HG02840 (cell line): ENCODE results near the gene INTS6L.

Experiments used
- ATAC-seq: cut with Tn5 transposase; IDR thresholded peaks from one replicate; pipeline ENCODE4 v1.9.1; 2021; ENCODE audit warnings: mild to moderate bottlenecking, moderate library complexity, moderate number of reproducible peaks; ENCODE audit not compliant: unreplicated experiment, low FRiP score

INTS6L gene, protein sequence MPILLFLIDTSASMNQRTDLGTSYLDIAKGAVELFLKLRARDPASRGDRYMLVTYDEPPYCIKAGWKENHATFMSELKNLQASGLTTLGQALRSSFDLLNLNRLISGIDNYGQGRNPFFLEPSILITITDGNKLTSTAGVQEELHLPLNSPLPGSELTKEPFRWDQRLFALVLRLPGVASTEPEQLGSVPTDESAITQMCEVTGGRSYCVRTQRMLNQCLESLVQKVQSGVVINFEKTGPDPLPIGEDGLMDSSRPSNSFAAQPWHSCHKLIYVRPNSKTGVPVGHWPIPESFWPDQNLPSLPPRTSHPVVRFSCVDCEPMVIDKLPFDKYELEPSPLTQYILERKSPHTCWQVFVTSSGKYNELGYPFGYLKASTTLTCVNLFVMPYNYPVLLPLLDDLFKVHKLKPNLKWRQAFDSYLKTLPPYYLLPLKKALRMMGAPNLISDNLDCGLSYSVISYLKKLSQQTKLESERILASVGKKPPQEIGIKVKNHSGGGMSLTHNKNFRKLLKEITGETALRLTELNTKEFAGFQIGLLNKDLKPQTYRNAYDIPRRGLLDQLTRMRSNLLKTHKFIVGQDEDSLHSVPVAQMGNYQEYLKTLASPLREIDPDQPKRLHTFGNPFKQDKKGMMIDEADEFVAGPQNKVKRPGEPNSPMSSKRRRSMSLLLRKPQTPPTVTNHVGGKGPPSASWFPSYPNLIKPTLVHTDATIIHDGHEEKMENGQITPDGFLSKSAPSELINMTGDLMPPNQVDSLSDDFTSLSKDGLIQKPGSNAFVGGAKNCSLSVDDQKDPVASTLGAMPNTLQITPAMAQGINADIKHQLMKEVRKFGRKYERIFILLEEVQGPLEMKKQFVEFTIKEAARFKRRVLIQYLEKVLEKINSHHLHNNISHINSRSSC

DNA sequence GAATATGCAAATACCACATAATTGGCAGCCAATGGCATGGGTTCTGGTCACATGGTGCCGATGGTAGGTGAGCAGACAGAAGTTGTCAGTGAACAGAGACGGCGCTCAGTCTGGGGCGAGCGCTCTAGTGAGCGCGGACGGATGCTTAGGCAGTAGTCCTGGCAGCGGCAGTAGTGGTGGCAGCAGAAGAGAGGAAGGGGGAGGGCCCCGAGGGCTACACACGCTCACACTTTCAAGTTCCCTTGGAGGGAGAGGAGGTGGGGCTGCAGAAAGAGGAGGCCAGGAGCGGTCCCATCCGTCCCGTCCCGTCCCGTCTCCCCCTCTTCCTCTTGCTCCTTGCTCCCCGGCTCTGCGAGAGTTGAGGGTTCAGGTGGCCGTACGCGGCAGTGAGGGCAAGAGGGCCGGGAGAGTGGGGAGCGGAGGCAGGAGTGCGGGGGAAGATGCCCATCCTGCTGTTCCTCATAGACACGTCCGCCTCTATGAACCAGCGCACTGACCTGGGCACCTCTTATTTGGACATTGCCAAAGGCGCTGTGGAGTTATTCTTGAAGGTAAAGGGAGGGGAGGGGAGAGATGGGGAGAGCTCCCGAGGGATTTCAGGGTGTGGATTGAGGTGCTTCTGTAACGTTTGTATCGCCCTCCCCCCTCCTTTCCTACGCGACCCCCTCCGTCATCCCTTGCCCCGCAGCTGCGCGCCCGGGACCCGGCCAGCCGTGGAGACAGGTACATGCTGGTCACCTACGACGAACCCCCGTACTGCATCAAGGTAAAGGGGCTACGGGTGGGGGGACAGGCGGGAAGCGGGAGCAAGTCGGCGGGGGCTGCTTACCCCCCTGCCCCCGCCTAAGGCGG, at the start of gene INTS6L:
TSS of gene INTS6L (plus strand) at position 108 of the 852 bp plus-strand sequence. CDS start at position 441, 333 bp downstream.
- peak; percentile 89 for ATAC-seq

DNA sequence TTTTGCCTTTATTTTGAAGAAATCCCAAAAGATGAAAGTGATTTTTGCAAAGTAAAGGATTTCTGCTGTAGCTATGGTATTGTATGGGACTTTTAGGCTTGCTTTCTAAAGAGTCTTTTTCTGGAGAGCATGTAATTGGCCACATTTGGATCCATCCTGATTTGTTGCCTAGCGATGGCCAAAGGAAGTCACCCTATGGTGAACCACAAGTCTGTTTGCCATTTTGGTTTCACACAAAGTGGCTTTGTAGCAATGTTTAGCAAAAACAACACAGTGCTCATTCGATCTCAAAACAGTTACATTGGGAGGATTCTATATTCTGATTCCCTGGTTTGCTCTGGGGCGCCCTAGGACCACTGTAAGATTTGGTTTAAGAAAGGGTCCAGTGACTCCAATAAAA, 44.1 kb upstream of the INTS6L start:
- no peak for ATAC-seq

DNA sequence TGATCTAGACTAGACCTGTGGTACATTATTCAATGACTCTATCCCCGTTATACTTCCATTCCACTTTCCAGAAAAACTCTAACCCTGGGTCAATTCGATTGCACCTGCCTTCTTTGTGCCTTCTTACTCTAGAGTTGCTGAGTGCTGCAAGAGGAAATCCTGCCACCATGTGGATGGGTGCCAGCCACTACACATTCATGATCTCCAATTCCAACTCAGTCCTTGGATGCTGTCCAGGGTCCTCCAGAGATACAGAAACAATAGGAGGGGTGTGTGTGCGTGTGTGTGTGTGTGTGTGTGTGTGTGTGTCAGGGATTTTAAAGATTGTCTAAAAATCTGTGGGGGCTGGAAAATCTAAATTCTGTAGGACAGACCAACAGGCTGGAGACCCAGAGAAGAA, 42.9 kb upstream of the INTS6L start:
- no peak for ATAC-seq

DNA sequence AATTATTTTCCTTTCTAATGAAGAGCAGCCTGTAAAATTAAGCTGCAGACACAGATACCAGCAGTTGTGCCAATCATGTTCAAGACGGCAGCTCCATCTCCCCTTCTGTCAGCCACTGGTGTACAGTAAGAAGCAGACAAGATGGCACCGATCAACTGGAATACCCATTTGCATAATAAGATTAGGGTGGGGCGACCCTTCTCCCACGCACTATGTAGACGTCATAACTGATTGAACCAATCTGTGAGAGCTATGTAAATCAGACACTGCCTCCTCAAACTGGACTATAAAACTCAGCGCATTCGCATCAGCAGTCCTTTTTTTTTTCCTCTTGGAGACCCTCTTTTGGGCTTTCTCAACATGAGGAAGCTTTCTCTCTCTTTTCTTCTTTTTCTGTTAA, 40.4 kb upstream of the INTS6L start:
- no peak for ATAC-seq

DNA sequence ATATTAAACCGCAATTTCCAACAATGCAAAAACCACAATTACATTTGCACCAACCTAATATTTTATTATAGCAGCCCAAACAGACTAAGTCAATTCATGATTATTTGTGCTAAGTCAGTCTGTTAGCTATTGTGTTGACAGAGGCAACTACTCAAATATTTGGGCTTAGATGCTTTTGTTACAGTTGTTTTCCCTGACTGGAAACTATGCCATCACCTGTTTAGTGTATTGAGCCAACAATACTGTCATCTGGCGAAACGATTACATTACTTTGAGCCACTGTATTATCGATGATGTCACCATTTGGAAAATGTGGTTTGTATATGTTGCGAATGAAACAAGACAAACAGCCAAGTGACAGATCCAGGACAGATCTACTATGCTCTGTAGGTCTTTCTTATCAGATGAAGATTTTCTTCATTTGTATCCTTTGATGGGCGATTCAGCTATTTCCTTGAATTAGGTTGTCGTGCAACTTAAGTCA, 38.7 kb upstream of the INTS6L start:
- ATAC-seq: no peak

DNA sequence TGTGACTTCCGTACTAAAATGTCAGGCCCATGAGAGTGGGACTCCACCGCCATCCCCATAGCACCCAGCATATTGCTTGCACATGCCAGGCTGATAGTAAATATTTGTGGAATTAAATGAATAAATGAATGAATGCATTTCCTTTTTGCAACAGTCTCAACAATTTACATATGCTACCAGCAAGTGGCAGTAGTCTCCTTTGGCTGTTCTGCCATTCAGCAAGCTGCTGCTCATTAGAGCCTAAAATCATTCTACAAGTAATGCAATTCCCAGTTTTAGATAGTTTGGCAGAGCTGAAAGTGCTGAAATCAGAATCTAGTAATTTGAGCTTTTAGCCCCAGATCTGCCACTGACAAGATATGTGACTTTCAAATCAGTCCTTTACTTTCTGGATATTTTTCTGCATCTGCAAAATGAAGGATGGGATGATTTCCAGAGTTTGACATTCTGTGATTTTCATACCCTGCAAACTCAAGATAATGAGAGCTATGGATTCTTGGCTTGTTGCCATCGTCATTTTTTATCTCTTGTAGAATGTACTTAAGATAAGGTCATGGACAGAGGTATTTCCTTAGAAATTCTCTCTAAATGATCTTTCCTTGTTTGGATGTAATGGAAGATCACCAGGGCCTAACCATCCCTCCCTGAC, 35.7 kb upstream of the INTS6L start:
- no peak for ATAC-seq

DNA sequence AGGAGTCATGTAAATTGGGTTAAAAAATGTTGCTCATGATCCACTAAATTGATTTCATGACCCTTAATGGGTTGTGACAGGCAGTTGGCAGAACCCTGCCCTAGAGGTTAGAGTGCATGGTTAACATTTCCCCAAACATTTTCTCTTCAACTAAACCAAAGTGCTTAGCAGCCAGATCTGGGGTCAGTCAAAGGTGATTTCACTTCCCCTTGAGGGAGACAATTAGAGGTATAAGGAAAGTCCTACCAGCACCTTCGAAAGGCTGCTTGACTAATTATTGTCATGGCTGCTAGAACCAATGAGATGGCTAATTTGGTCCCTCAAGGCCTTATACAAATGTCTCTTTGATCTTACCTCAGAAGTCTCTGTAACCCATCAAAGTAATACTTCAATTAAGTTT, 30.9 kb upstream of the INTS6L start:
- ATAC-seq: peak; percentile 83

DNA sequence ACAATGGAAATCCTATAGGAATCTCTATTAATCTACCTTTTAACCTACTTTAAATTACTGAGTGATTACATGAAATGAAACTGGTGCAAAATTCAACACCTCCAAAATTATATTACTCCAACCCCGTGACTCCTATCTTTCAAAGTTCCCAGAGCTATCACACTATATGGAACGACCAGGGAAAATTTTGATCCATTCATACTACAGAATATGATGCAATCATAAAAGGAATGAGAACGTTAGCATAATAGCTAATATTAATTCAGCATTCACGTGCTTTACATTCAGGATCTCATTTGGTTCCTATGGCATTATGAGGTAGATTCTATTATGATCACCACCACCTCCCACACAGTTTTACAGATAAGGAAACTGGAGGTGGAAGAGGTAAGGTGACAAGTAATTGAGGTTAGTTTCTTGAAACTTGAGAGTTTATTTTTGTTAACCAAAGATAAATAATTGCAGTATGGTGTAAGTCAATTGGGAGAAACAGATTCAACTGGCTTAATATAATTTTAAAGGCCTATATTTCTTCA, 29.4 kb upstream of the INTS6L start:
- no peak for ATAC-seq

DNA sequence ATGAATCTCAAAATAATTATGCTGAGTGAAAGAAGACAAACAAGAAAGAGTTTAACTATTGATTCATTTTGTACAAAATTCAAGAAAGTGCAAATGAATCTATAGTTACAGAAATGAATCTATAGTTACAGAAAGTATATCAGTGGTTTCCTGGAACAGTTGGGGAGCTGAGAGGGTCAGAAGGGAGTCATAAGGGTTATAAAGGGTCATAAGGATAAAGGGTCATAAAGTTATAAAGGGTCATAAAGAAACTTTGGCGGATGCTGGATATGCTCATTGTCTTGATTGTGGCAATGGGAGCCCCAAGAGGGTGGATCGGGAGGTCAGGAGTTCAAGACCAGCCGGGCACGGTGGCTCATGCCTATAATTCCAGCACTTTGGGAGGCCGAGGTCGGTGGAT, 26.0 kb upstream of the INTS6L start:
- ATAC-seq: no peak

DNA sequence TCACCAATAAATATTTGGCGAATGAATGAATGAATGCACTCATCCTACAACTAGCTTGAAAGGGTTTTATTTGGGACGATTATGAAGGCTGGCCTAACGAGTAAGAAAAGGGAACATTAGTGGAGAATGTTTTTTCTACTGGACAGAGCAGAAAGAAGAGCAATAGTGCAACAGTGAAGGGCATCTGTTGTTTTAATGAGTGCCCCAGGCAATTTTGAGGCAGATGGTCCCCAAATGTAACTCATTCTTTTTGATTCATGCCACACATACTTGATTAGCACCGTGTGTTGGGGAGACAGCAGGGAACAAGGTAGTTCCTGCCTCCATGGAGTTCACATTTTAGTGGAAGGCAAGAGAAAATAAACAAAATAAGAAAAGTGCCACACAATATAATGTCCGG, 22.7 kb upstream of the INTS6L start:
- no peak for ATAC-seq

DNA sequence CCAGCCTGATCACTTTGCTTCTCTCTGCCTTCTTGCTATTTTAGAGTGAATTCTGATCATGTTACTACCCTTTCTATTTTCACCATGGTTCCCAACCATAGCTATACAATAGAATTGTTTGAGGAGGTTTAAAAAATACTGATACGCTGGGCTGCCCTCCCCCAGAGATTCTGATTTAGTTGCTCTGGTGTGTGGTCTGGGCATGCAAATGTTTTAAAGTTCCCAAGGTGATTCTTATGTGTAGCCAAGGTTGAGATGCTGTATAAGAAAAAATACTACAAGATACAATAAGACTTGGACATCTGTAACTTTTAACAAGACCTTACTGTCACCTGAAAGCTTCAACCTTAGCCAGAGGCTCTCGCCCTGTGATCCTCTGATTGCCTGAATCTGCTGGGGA, 22.2 kb upstream of the INTS6L start:
- ATAC-seq: no peak

DNA sequence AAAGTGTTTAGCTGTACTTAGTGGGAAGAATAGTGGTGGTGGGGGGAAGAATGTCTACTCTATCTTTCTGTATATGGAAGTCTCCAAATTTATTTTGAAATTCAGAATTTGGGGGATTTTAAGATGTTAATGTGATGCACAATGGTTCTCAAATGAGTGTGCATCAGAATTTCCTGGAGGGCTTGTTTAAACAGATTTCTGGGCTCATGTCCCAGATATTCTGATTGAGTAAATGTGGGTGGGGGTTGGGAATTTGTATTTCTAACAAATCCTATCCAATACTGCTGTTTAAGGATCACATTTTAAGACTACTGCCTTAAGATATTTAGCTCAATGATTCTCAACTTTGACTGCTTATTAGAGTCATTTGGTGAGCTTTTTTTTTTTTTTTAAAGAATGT, 15.1 kb upstream of the INTS6L start:
- ATAC-seq: no peak

DNA sequence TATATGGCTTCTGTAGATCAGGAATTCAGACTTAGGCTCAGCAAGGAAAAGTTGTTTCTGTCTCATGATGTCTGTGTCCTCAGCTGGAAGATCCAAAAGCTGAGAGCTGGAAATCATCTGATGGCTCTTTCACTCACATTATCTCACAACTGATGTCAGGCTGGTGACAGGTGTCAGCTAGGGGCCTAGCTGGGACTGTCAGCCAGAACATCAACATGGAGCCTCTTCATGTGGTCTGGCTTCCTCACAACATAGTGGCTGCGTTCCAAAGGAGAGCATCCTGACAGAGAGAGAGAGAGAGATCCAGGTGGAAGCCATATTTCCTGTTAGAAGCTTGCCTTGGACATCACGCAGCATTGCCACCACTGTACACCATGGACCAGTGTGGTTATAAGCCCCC, 10.6 kb upstream of the INTS6L start:
- no peak for ATAC-seq

DNA sequence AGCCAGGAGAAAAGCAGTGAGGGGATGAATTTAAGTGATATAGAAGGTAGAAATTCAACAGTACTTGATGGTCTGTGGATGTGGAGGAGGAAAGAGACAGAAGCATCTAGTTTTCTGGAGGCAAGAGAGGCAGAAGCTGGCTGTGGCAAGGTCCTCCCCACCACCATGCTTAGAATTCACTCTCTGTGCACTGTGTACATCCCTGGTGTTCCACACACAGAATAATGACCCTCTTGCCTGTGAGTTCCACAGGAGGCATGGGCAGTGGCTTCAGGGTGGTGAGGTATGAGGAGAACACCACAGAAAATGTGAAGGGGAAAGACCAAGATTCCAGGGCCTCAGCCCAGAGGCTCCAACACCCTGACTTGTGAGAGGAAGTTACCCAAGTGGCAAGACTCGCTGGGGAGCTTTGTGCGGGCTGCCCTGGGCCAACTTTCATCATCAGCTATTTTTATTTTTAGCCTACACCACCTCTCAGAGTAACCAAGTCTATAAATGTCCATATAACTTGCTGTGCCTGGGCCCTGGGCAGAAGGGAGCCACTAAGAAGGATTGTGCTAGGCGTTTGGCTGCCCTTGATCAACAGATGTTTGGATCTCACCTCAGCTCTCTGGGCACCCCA, 7.8 kb upstream of the INTS6L start:
- no peak for ATAC-seq

DNA sequence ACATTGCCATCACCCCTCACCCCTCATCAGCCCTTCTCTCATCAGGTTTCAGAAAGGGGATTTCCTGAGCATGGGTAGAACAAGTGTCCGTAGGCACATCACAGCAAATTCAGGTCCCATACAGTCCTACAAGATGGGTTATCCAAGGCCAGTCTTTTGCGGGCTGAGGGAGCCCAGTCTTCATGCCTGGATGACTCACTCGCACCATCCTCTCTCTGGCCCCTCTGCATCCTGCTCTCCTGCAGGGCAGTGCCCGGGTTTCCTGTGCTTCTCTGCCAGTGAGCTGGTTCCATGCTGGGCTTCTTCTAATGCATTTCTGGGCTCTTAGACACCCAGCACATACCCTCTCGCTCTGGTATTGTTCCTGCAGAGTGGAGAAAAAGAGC, 7.3 kb upstream of the INTS6L start:
- ATAC-seq: no peak

DNA sequence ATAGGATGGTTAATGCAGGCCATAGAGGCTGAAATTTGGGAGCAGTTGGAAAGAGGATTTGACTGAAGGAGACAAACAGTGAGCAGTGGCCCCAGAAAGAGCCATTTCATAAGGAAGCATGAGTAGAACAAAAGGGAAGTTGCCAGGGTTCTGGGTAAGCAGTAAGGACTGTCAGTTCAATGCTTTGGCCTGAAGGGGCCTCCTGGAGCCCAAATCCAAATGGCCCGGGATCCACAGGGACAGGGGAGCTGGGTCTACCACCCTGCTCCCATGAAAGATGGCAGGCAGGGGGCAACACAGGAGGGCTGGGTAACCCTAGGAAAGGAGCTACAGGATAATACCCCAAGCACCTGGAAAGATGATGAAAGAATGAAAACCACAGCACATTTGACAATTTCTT, 4.1 kb upstream of the INTS6L start:
- no peak for ATAC-seq

DNA sequence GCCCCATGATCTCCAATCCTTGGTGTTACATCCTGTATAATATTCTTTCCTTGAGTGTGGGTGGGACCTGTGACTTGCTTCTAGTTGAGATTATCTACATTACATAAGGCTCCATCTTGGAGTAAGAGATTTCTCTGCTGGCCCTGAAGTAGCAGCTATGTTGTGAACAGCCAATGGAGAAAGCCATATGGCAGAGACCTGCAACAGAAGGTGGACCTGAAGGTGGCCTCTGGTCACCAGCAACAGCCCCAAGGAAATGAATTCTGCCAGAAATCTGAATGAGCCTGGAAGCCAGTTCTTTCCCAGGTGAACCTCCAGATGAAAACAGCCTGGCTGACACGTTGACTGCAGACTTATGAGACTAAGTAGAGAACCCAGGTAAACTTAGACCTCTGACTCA, 2.3 kb upstream of the INTS6L start:
- no peak for ATAC-seq

DNA sequence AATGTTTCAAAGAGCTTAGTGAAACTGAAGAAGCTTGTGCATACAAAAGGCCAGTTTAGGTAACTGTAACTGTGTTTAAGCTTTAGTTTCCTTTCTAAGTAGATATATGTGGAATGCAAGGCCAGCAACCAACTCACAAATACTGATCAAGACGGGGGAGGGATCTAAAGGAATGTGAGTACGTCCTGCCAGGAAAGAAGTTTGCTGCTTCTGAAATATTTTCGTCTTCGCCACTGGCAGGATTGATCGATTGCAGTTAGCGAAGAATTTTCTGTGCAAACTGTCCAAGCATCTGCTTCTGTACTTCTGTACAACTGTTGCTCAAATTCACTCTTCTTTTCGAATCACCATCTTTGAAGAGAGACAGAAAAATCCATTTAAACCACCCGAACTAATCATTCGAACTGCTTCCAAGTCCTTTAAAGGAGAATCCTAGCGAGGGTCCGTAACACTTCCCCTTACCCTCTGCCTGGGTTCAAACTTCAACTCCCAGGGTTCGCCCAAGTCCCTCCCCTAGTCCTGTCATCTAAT, 373 bp upstream of the INTS6L start:
- no peak for ATAC-seq
